ENCODE results near the gene ADORA2A.

The ADORA2A gene

DNA sequence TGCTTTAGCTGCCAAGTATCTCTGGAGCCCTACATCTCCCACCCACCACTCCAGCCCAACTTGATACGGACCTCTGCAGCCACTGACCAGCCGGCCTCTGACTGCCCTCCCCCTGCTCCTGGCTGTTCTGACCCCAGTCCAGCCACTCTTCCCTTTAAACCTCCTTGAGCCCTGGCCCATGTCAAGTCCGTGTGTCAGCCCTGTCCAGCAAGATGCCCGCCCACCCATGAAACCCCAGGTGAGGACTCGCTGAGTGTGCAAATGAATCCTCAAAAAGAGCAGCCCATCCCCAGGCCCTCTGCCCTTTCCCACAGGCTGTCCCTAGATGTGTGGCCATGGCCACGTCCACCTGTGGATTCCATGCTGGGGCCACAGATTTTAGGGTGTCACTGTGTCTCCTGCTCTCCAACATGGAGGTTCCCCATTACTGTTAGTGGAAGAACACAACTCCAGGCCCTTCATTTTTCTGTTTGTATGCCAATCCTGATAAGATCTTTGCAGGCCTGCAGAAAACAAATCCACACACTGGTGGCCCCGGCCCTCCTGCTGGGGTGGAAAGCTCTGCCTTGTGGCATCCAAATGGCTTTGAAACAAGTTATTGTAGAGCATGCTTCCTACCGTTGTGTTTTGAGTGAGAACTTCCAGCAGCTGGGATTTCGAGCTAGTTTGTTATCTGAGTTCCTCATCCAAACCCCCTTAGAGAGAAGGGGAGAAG, 22.7 kb upstream of the ADORA2A start:
- no peak for DNase-seq

DNA sequence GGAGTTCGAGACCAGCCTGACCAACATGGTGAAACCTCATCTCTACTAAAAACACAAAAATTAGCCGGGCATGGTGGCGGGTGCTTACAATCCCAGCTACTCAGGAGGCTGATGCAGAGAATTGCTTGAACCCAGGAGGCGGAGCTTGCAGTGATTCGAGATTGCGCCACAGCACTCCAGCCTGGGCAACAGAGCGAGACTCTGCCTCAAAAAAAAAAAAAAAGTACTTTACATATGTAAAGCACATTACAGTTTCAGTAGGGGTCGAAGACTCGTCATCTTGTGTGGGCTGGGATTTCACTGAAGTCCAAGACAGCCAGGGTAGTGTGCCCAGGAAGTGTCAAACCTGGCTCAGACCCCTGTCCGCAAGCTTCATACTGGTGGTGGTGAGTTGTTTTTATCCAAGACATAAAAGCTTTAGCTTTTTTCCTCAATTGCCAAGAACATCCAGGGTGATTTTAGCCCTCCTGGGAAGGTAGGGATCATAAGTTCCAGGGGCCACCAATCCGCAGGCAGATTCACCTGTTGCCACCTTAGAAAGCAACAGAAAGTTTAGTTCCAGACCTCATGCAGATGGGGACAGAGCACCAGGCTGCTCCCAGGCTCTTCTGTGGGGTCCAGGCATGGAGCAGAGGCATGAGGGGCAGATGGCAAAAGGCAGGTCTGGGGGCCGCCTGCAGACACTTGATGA, 21.6 kb upstream of the ADORA2A start:
- no peak for DNase-seq

GRCh38 chr22:24406322-24407277, 20.8 kb upstream of the ADORA2A start:
- no peak for DNase-seq

DNA sequence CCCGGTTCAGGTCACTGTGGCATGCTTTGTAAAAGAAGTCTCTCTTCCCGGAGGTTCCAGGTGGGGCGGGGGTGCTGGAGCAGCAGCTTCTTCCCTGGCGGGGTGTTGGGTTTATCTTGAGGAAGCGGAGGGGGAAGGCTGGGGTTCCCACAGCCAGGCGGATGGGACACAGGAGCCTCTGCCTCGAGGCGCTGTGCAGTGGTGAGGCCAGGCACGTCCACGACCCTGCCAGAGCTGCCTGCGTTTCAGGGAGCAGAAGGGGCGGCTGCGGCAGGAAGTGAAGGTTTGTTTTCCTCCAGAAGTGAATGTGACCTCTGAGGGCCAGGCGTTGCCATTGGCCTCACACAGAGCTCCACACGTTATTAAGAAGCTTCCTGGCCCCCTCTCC, 20.1 kb upstream of the ADORA2A start:
- DNase-seq: no peak

DNA sequence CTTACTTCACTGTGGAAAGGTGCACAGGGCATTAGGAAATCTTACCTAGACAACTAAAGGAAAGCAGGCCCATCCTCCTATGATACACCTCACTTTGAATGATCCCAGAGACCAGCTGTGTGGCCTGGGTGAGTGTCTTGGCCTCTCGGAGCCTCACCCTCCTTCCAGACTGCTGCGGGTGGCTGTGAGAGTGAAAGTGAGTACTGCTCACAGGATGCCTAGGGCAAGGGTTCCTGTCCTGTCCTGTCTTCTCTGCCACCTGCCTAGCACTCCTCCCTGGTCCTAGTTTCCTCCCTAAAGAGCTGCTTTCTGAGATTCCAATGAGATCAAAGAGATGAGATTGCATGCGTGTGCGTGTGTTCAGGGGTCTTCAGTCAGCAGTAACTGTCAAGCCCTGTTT, 19.5 kb upstream of the ADORA2A start:
- no peak for DNase-seq

- DNase-seq: no peak
Measured at GRCh38 chr22:24408630-24409029, 18.8 kb upstream of the ADORA2A start.

DNA sequence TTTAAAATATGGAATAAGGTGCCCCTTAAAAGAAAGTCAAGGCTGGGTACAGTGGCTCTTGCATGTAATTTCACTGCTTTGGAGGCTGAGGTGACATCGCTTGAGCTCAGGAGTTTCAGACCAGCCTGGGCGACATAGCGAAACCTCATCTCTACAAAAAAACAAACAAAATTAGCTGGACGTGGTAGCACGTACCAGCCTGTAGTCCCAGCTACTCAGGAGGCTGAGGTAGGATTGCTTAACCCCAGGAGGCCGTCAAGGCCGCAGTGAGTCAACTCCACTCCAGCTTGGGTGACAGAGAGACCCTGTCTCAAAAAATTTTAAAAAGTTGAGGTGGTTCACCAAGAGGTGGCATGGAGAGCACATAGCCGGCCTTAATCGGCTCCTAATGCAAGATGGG, 17.7 kb upstream of the ADORA2A start:
- no peak for DNase-seq

GRCh38 chr22:24410110-24410856, 17.1 kb upstream of the ADORA2A start:
- no peak for DNase-seq

DNA sequence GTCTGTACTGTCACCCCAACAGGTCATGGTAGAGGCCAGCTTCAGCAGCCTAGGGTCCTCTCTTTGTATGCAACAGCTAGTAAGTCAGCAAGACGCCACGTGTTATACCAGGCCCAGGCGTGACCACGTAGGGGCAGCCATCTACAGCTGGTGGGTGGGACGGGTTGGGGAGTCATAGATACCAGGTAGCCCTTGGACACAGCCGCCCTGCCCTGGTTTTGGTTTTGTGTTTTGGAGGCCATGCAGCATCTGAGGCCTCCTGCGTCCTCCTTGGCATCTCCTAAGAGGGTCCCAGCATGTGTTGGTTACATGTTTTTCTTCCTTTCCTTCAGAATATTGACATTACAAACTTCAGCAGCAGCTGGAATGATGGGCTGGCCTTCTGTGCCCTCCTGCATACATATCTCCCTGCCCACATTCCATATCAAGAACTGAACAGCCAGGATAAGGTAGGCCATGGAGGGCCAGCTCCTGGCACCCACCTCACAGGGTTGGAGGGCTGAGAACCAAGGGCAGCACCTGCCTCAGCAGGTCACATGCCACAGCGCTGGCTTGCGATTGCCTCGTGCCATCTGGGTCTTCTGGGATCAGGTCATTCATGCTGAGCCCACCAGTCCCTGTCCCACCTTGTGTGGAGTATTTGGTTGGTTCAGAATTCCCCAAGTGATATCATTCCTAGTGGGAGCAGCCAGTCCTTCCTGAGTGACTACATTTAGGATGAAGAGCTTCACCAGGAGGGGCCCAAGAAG, 16.0 kb upstream of the ADORA2A start:
- DNase-seq: no peak

GRCh38 chr22:24412274-24412673, 15.1 kb upstream of the ADORA2A start:
- no peak for DNase-seq

DNA sequence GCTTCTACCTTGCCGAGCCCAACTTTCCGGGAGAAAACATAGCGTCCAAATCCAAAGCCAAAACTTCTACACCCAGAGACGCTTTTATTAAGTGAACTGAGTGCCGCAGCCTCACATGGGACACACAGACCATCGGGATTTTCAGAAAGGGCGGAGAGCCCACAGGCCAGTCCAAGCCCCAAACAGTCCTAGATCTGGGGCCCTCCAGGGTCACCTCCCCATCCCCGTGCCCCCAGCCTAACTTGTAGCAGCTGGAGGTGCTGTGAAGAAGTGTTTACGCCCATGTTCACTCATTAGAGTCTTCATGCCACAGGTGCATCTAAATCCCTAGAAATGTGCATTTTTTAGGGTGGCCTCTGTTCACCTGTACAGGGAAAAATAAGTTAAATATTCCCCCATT, 14.1 kb upstream of the ADORA2A start:
- DNase-seq: no peak

DNA sequence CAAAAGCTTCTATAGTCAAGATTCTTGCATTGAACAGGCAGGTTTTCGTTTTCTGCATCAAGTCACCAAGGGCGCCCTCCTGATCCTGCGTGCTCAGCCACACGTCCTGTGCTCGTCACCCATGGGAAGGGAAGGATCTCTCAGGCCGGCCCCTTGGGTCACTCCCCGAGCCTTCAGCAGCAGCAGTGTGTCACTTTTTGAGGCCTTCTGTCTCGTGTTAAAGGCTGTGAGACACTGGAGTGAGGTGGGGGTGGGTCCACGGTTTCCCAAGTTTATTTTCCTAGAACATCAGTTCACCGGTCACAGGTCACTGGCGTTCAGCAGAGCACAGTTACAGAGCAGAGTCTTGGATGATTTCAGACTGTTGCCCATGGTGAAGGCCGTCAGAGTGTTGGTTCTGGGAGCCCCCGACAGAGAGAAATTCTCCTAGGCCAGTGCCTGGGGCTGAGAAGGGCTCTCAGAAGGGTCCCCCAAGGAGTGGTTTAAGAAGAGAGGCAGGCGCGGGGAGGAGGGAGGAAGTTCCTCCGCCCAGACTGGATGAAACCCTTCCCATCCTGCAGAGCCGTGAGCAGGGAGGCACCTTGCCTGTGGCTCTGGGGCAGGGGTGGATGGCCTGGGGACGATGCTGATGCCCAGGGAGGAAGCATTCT, 13.5 kb upstream of the ADORA2A start:
- DNase-seq: no peak

GRCh38 chr22:24414523-24414922, 12.9 kb upstream of the ADORA2A start:
- no peak for DNase-seq

- DNase-seq: no peak
Measured at GRCh38 chr22:24414984-24415945, 12.1 kb upstream of the ADORA2A start.

- DNase-seq: no peak
Measured at GRCh38 chr22:24416095-24416494, 11.3 kb upstream of the ADORA2A start.

- no peak for DNase-seq
Measured at GRCh38 chr22:24416611-24417010, 10.8 kb upstream of the ADORA2A start.

- DNase-seq: no peak
Measured at GRCh38 chr22:24417200-24417599, 10.2 kb upstream of the ADORA2A start.

GRCh38 chr22:24417901-24418641, 9.3 kb upstream of the ADORA2A start:
- DNase-seq: no peak

DNA sequence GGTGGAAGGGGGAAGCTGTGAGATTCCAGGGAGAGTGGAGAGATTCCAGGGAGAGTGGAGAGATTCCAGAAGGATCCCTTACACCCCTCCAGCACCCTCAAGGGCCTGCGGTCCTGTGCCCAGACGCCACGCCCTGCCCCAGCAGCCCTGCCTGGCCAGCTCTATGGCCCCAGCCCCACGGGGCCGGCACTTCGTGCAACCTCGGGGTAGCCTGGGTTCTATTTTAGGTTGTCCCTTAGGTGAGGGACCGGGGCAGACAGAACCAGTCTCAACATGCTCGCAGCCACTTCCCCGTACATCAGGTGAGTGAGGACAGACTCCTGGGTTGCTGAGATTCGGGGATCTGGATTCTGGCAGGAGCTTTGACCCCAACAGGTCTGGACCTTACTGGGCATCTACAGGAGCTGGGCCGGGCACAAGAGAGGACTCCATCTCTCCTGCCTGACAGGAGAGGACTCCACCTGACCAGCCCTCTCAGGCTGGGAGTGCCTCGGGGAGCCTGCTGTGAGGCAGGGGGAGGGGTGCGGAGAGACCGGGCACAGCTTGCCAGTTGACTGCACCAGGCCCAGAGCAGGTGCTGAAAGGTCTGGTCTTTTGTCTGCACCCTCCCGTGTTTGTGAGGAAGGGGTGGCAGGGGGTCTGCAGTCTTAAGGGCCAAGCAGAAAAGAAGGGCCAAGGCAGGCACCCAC, 8.5 kb upstream of the ADORA2A start:
- DNase-seq: peak in 1 of 2 experiments; percentile 31
